HCT116 (cell line): ENCODE measurements around the gene LRG1. TPM values are rescaled to one million over a fixed set of nuclear protein-coding genes. Genes with fewer than 3 reads are reported as not detected.
"Not testable (repeated sequence)": the region's sequence is repeated elsewhere in the genome, so short reads cannot be mapped to it uniquely, and the experiment has no call there.

Experiments
- ATAC-seq: fragments of 200-7000 bp; cut with Tn5 transposase; 2 replicates; pipeline ENCODE4 v1.9.1; 2020; ENCODE audit warnings: mild to moderate bottlenecking, moderate library complexity
- BruUV-seq: library from RNA; stranded (reverse); fragments of 400-500 nt; replicated peaks from 2 replicates; lab custom pipeline; 2021; lab: Mats Ljungman, UMichigan
- CTCF ChIA-PET: fragments of 300-600 bp; sonication (Branson Sonifier 250); formaldehyde crosslinking; loops from one replicate; lab custom pipeline; 2021; ENCODE audit warnings: antibody characterized with exemption; lab: Charles Lee
- POLR2A ChIA-PET: fragments of 300-600, 350-600 bp; sonication (Branson Sonifier 250); formaldehyde crosslinking; loops from one replicate; lab custom pipeline; 2021; ENCODE audit warnings: antibody characterized with exemption; lab: Charles Lee
- RAD21 ChIA-PET, 2 experiments: fragments of 300-600 bp; sonication (Branson Sonifier 250); formaldehyde crosslinking; loops; one replicate each; lab custom pipeline; 2023; ENCODE audit warnings: low total read pairs in 2 of 2; ENCODE audit not compliant: uncharacterized antibody in 2 of 2, unreplicated experiment in 2 of 2, low non-redundant PET in 1 of 2; lab: Charles Lee
- DNase-seq: peaks from one replicate; pipeline ENCODE4 v3.0.0-alpha.2; 2010; ENCODE audit warnings: low read depth, low spot score
- H2AFZ ChIP-seq: fragments of 200-600 bp; shearing (Covaris generic), sonication (generic); 2 replicates; pipeline ENCODE4 v1.6.1; 2017; ENCODE audit warnings: low read depth, mixed run types, mixed read lengths, antibody characterized with exemption, low read length; ENCODE audit not compliant: poor library complexity, severe bottlenecking
- H3K27ac ChIP-seq: 2 replicates; pipeline ENCODE4 v1.5.1; 2012; ENCODE audit warnings: low read depth, low read length
- H3K27me3 ChIP-seq: fragments of 200-600 bp; sonication (generic); 2 replicates; pipeline ENCODE4 v1.6.1; 2016; ENCODE audit warnings: mixed run types, low read length, mixed read lengths; ENCODE audit not compliant: insufficient read depth
- H3K36me3 ChIP-seq, 2 experiments: fragments of 200-500 bp in 1 of 2; fragments of 200-600 bp in 1 of 2; sonication (Bioruptor generic) in 1 of 2; sonication (generic) in 1 of 2; 2 replicates each; pipeline versions ENCODE4 v1.5.1 to v1.6.1; 2014 to 2016; ENCODE audit warnings: low read length in 2 of 2, inconsistent platforms in 1 of 2, mixed read lengths in 1 of 2, mixed run types in 1 of 2; ENCODE audit not compliant: insufficient read depth in 2 of 2, control insufficient read depth in 1 of 2
- H3K4me1 ChIP-seq, 2 experiments: fragments of 200-600 bp in 1 of 2; sonication (generic) in 1 of 2; 2 replicates each; pipeline versions ENCODE4 v1.5.1 to v1.6.1; 2012 to 2017; ENCODE audit warnings: low read length in 2 of 2, inconsistent platforms in 1 of 2, mild to moderate bottlenecking in 1 of 2, mixed read lengths in 1 of 2, mixed run types in 1 of 2, moderate library complexity in 1 of 2; ENCODE audit not compliant: insufficient read depth in 2 of 2, control insufficient read depth in 1 of 2
- H3K4me2 ChIP-seq: fragments of 200-600 bp; sonication (generic); 2 replicates; pipeline ENCODE4 v1.6.1; 2017; ENCODE audit warnings: mixed run types, low read length, mixed read lengths
- H3K4me3 ChIP-seq, 2 experiments: fragments of 200-600 bp in 1 of 2; sonication (generic) in 1 of 2; replicated peaks in 1 of 2; 2 replicates each; pipeline ENCODE4 v1.5.1; 2011 to 2016; ENCODE audit warnings: low read length in 2 of 2, control low read depth in 1 of 2, low read depth in 1 of 2, mild to moderate bottlenecking in 1 of 2, mixed read lengths in 1 of 2, mixed run types in 1 of 2
- H3K79me2 ChIP-seq: fragments of 200-600 bp; sonication (generic); 2 replicates; pipeline ENCODE4 v1.6.1; 2017; ENCODE audit warnings: mild to moderate bottlenecking, mixed run types, low read length, moderate library complexity, mixed read lengths; ENCODE audit not compliant: insufficient read depth
- H3K9ac ChIP-seq: fragments of 200-600 bp; sonication (generic); 2 replicates; pipeline ENCODE4 v1.6.1; 2016; ENCODE audit warnings: low read length, mixed read lengths
- H3K9me2 ChIP-seq: fragments of 200-600 bp; sonication (generic), shearing (Covaris generic); 2 replicates; pipeline ENCODE4 v1.6.1; 2017; ENCODE audit warnings: mixed run types, mild to moderate bottlenecking, moderate library complexity; ENCODE audit not compliant: insufficient read depth
- H3K9me3 ChIP-seq, 2 experiments: fragments of 200-500 bp in 1 of 2; fragments of 200-600 bp in 1 of 2; sonication (Bioruptor generic) in 1 of 2; sonication (generic) in 1 of 2; 2 replicates each; pipeline ENCODE4 v1.6.1; 2014 to 2017; ENCODE audit warnings: low read length in 2 of 2, mixed read lengths in 2 of 2, inconsistent platforms in 1 of 2, low read depth in 1 of 2, mild to moderate bottlenecking in 1 of 2, mixed run types in 1 of 2, moderate library complexity in 1 of 2; ENCODE audit not compliant: control insufficient read depth in 1 of 2, insufficient read depth in 1 of 2
- H4K20me1 ChIP-seq: fragments of 200-600 bp; sonication (generic), shearing (Covaris generic); 2 replicates; pipeline ENCODE4 v1.6.1; 2017; ENCODE audit warnings: mixed run types, mild to moderate bottlenecking, moderate library complexity; ENCODE audit not compliant: insufficient read depth
- CEBPB ChIP-seq: IDR thresholded peaks from 2 replicates; pipeline ENCODE4 v1.6.1; 2012; ENCODE audit warnings: low read depth
- EGR1 ChIP-seq: IDR thresholded peaks from 2 replicates; pipeline ENCODE4 v1.6.1; 2012; ENCODE audit warnings: low read depth
- ELF1 ChIP-seq: IDR thresholded peaks from 2 replicates; pipeline ENCODE4 v1.6.1; 2012; ENCODE audit warnings: low read depth, borderline replicate concordance
- EZH2phosphoT487 ChIP-seq: fragments of 200-600 bp; IDR thresholded peaks from 2 replicates; pipeline ENCODE4 v1.6.1; 2018; ENCODE audit warnings: antibody characterized with exemption, borderline replicate concordance
- FOSL1 ChIP-seq: IDR thresholded peaks from 2 replicates; pipeline ENCODE4 v1.6.1; 2012; ENCODE audit warnings: low read depth
- RAD21 ChIP-seq: IDR thresholded peaks from 2 replicates; pipeline ENCODE4 v1.6.1; 2012; ENCODE audit warnings: low read depth, mild to moderate bottlenecking
- SP1 ChIP-seq: IDR thresholded peaks from 2 replicates; pipeline ENCODE4 v1.6.1; 2012; ENCODE audit warnings: low read depth
- TCF7L2 ChIP-seq: IDR thresholded peaks from 2 replicates; pipeline ENCODE4 v1.7.0; 2011; ENCODE audit warnings: borderline replicate concordance, inconsistent platforms; ENCODE audit not compliant: insufficient read depth, insufficient read length; ENCODE audit errors: extremely low read depth
- ZFX ChIP-seq: fragments of 450-650 bp; IDR thresholded peaks from 2 replicates; pipeline ENCODE4 v1.6.1; 2017
- ZNF274 ChIP-seq: fragments of 200-500 bp; sonication (Bioruptor generic); IDR thresholded peaks from 2 replicates; pipeline ENCODE4 v1.6.1; 2014; ENCODE audit warnings: mild to moderate bottlenecking, low read depth, low read length, inconsistent platforms
- intact Hi-C: fragments of 100-400 bp; cut with micrococcal nuclease; formaldehyde crosslinking; loops from 2 replicates; pipeline ENCODE4 v1.10.0; 2022
- total RNA-seq: library from RNA; stranded (reverse); gene quantifications from one replicate; pipeline ENCODE4 v1.2.1, GENCODE V29; 2021; ENCODE audit not compliant: unreplicated experiment
- TF ChIP-seq, protein P1 (sequence below), 3 experiments: fragments of 200-600 bp in 1 of 3; sonication (generic) in 1 of 3; IDR thresholded peaks in 2 of 3; conservative IDR thresholded peaks in 1 of 3; 2 replicates each; pipeline ENCODE4 v1.5.1; 2012 to 2017; ENCODE audit warnings: low read depth in 2 of 3, low read length in 2 of 3, antibody characterized with exemption in 1 of 3, borderline replicate concordance in 1 of 3, control low read depth in 1 of 3, mild to moderate bottlenecking in 1 of 3, mixed read lengths in 1 of 3, mixed run types in 1 of 3, moderate library complexity in 1 of 3; ENCODE audit not compliant: insufficient read depth in 1 of 3

Gene LRG1
- total RNA-seq, 1 experiment from 2014 or later, result 1.3 TPM

DNA sequence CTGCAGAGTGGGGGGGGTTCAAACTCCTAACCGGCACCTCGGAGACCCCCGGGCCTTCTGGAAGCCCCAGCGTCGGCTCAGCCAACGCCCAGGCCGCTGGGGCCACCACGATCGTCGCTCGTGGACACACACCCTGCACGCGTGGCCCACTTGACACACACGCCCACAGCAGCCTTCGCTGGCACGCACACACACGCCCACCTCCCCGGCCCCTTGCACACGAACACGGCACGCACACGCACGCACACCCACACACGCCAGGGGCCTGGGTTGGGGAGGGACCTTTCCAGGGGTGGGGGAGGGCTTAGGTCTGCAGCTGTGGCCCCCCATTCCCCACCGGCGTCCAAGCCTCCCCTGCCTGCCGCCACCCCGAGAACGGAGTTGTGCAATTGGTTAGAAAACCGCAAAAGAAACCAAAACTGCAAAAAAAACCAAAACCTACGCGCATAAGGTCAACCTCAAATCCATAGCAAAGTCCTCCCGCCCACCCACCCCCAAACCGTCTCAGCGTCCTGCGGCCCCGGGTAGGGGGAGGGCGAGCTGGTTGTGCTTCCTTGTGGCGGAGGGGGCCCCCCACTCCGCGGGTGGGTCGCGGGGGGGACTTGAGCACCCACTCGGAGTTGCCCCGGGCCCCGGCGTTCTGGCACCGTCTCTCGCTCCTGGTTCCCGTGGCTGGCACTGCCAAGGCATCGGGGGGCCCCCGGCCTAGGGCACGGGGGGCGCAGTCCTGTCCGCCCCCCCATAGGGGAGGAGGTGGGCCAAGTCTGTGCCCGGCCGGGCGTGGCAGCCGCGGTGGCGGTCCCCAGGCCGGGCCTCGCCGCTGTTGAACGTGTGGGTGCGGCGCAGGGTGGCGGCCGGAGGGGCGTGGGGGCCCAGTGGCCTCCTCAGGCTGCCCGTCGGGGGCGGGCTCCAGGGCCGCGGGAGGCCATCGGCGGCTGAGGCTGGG lies 3.3 kb upstream of the LRG1 start:
- intact Hi-C loops, result no loop called here
- Histone ChIP-seq H3K4me2 (no peak overlapping the region), H3K36me3 (peaks cover 0 to 2% of the 10 kb centered on the region in 2 experiments; a peak in 1 of 4 replicates), H2AFZ (no peak overlapping the region), H3K9me2 (no peaks in the 10 kb centered on the region), H3K27ac (no peak overlapping the region), H3K9ac (no peak overlapping the region), H3K79me2 (no peaks in the 10 kb centered on the region), H3K27me3 (no peaks in the 10 kb centered on the region), H3K9me3 (no peaks in the 10 kb centered on the region), H4K20me1 (no peaks in the 10 kb centered on the region), H3K4me1 (peaks cover 2 to 10% of the 10 kb centered on the region in 2 experiments; a peak in 3 of 4 replicates), H3K4me3 (no peak overlapping the region)
- no peak for TF ChIP-seq FOSL1
- TF ChIP-seq ZFX, result no peak
- TF ChIP-seq EZH2phosphoT487, result no peak
- TF ChIP-seq RAD21, result no peak
- no peak for TF ChIP-seq ZNF274
- TF ChIP-seq ELF1, result no peak
- TF ChIP-seq EGR1, result no peak
- no peak for TF ChIP-seq SP1
- TF ChIP-seq TCF7L2, result no peak
- TF ChIP-seq, protein P1, sequence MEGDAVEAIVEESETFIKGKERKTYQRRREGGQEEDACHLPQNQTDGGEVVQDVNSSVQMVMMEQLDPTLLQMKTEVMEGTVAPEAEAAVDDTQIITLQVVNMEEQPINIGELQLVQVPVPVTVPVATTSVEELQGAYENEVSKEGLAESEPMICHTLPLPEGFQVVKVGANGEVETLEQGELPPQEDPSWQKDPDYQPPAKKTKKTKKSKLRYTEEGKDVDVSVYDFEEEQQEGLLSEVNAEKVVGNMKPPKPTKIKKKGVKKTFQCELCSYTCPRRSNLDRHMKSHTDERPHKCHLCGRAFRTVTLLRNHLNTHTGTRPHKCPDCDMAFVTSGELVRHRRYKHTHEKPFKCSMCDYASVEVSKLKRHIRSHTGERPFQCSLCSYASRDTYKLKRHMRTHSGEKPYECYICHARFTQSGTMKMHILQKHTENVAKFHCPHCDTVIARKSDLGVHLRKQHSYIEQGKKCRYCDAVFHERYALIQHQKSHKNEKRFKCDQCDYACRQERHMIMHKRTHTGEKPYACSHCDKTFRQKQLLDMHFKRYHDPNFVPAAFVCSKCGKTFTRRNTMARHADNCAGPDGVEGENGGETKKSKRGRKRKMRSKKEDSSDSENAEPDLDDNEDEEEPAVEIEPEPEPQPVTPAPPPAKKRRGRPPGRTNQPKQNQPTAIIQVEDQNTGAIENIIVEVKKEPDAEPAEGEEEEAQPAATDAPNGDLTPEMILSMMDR (IDR thresholded peaks at IDR 0.05 in 2 of 3, conservative IDR thresholded peaks at IDR 0.05 in 1 of 3; ENCODE audit: borderline replicate concordance in 1 of 3, insufficient read depth in 1 of 3, low read depth in 2 of 3, low read length in 2 of 3), result no peak
- no peak for TF ChIP-seq CEBPB
- ChIA-PET POLR2A (no interaction called here), CTCF (no interaction called here), RAD21 (no interaction called here)
- TSS peak; percentile 77 for BruUV-seq
- no peak for ATAC-seq
- DNase-seq, result no peak

DNA sequence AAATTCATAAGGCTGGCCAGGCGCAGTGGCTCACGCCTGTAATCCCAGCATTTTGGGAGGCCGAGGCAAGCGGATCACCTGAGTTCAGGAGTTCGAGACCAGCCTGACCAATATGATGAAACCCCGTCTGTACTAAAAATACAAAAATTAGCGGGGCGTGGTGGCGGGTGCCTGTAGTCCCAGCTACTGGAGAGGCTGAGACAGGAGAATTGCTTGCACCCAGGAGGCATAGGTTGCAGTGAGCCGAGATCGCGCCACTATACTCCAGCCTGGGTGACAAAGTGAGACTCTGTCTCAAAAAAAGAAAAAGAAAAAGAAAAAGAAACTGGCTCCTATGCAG lies 1.9 kb upstream of the LRG1 start:
- H3K79me2 ChIP-seq, H3K9me2 ChIP-seq, ATAC-seq, DNase-seq, H3K36me3 ChIP-seq, H3K27ac ChIP-seq, H2AFZ ChIP-seq, H3K4me3 ChIP-seq, H3K27me3 ChIP-seq, H3K4me2 ChIP-seq, H3K9me3 ChIP-seq, H3K9ac ChIP-seq, intact Hi-C loops, H4K20me1 ChIP-seq, RAD21 ChIA-PET, BruUV-seq: not testable (repeated sequence)
- CTCF ChIA-PET, result interaction anchor here (0.6 kb wide), 1 partner anchor 270 kb away, joined by 3 read pairs; no protein-coding TSS in a partner anchor
- H3K4me1 ChIP-seq, result peaks cover 8 to 15% of the 10 kb centered on the region in 2 experiments; a peak in 3 of 4 replicates
- POLR2A ChIA-PET, result interaction anchor here (0.7 kb wide), 1 partner anchor 310 kb away, joined by 3 read pairs; no protein-coding TSS in a partner anchor
